Measurements from ENCODE around the gene MORN5.

MORN5 gene

GRCh38 chr9:122133263-122133983 lies 26.3 kb upstream of the MORN5 start:
- no peak for DNase-seq (ENCODE audit: low read depth)
- H3K4me3 ChIP-seq (ENCODE audit: control insufficient read depth, low read depth, low read length) = no peak overlapping the region
- no peak for TF ChIP-seq CTCF (conservative IDR thresholded peaks at IDR 0.05; ENCODE audit: control insufficient read depth, insufficient read depth, low read depth, low read length)

- H3K4me3 ChIP-seq (ENCODE audit: control insufficient read depth, low read depth, low read length) = no peak overlapping the region
- DNase-seq (ENCODE audit: low read depth) = no peak
- no peak for TF ChIP-seq CTCF (conservative IDR thresholded peaks at IDR 0.05; ENCODE audit: control insufficient read depth, insufficient read depth, low read depth, low read length)
These were observed 25.6 kb upstream of the MORN5 start for GRCh38 chr9:122133984-122134535.

GRCh38 chr9:122134822-122135528 lies 24.7 kb upstream of the MORN5 start:
- H3K4me3 ChIP-seq (ENCODE audit: control insufficient read depth, low read depth, low read length) = no peak overlapping the region
- TF ChIP-seq CTCF (conservative IDR thresholded peaks at IDR 0.05; ENCODE audit: control insufficient read depth, insufficient read depth, low read depth, low read length) = no peak
- DNase-seq (ENCODE audit: low read depth) = no peak

GRCh38 chr9:122135529-122135859 lies 24.2 kb upstream of the MORN5 start:
- no peak for TF ChIP-seq CTCF (conservative IDR thresholded peaks at IDR 0.05; ENCODE audit: control insufficient read depth, insufficient read depth, low read depth, low read length)
- no peak overlapping the region for H3K4me3 ChIP-seq (ENCODE audit: control insufficient read depth, low read depth, low read length)
- DNase-seq (ENCODE audit: low read depth) = no peak

GRCh38 chr9:122138560-122139268 lies 21.0 kb upstream of the MORN5 start:
- no peak for DNase-seq (ENCODE audit: low read depth)
- no peak for TF ChIP-seq CTCF (conservative IDR thresholded peaks at IDR 0.05; ENCODE audit: control insufficient read depth, insufficient read depth, low read depth, low read length)

GRCh38 chr9:122140368-122141193 lies 19.1 kb upstream of the MORN5 start:
- no peak overlapping the region for H3K4me3 ChIP-seq (ENCODE audit: control insufficient read depth, low read depth, low read length)
- DNase-seq (ENCODE audit: low read depth) = no peak
- no peak for TF ChIP-seq CTCF (conservative IDR thresholded peaks at IDR 0.05; ENCODE audit: control insufficient read depth, insufficient read depth, low read depth, low read length)

More at GRCh38 chr9:122138560-122139268, 21.0 kb upstream of the MORN5 start:
- no peak overlapping the region for H3K4me3 ChIP-seq (ENCODE audit: control insufficient read depth, low read depth, low read length)
